ENCODE results near the gene IFT122.

IFT122 gene

GRCh38 chr3:129567939-129568338, 127.9 kb downstream of the IFT122 start:
- DNase-seq = no peak

DNA sequence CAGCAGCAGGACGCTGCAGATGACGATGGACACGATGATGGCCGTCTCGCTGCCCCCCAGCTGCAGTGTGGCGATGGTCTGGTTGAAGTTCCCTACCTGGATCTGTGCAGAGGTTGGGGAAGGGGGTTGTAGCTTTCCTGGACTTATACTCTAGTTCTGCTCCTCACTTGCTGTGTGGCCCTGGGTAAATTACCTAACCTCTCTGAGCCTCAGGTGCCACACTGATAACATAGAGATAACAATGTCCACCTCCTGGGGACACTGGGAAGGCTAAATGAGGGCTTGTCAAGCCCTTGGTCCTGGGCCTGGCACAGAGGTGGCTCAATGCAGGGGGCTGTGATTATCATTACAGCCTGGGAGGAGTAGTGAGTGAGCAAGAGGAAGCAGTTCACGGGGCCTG, 129.8 kb downstream of the IFT122 start:
- DNase-seq = no peak
